HG03439 (cell line): ENCODE data around the gene GSTP1.

ENCODE experiments used
- ATAC-seq: cut with Tn5 transposase; IDR thresholded peaks from one replicate; pipeline ENCODE4 v1.9.1; 2021; ENCODE audit warnings: mild to moderate bottlenecking, moderate library complexity; ENCODE audit not compliant: unreplicated experiment

The GSTP1 gene

DNA sequence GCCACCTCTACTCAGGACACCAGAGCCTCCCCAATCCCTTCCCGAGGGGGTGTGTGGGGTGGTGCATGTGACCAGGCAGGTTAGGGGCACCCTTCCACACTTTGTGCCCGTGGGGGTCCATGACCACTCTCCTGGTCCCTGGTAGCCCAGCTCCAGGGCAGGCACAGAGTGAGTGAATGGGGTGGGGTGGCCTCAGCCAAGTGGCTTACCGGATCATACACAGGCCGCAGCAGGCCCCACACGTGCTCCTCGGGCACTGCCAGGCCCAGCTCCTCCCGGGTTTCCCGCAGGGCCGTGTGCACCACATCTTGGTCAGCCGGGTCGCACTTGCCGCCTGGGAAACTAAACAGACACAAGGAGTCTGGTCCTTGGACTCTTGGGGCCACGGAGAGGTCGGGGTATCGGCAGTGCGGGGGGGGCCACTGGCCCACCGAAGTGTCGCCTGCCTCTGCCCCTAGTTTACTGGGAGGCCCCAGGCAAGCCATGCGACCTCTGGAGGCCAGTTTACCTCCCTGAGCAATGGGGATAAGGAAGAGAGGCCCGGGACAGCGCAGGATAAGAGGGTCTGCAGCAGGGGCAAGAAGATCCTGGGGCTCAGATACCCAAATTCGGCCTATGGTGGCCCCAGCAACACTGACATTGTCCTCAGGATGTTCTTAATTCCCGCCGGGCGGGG, 45.2 kb downstream of the GSTP1 start:
- ATAC-seq = no peak

GRCh38 chr11:67629386-67630227, 46.0 kb downstream of the GSTP1 start, which contains the start of gene NUDT8:
Gene NUDT8 (minus strand): TSS chr11:67629937. CDS start chr11:67629911, 26 bp downstream.
- peak; percentile 46 for ATAC-seq

- ATAC-seq = peak; percentile 63
Observed at GRCh38 chr11:67630228-67630942, 46.8 kb downstream of the GSTP1 start.

DNA sequence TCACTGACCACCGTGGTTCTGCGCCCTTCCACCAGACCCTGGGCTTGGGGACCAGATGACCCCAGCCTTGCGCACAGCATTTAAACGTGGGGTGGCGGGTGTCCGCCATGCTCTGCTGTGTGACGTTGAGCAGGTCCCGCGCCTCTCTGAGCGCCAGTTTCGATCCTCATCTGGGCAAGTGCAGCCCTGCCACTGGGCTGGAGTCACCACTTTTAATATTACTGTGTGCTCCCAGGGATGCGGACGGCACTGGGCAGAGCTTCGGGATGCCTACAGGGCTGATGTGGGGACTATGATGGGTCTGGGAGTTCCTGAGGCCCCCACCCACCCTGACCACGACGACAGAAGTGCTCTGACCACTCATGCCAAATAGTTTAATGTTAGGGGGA, 47.3 kb downstream of the GSTP1 start:
- no peak for ATAC-seq

GRCh38 chr11:67631411-67631810, 47.8 kb downstream of the GSTP1 start:
- no peak for ATAC-seq

GRCh38 chr11:67631853-67632174, 48.2 kb downstream of the GSTP1 start:
- no peak for ATAC-seq

GRCh38 chr11:67632175-67632981, 48.8 kb downstream of the GSTP1 start:
- no peak for ATAC-seq

DNA sequence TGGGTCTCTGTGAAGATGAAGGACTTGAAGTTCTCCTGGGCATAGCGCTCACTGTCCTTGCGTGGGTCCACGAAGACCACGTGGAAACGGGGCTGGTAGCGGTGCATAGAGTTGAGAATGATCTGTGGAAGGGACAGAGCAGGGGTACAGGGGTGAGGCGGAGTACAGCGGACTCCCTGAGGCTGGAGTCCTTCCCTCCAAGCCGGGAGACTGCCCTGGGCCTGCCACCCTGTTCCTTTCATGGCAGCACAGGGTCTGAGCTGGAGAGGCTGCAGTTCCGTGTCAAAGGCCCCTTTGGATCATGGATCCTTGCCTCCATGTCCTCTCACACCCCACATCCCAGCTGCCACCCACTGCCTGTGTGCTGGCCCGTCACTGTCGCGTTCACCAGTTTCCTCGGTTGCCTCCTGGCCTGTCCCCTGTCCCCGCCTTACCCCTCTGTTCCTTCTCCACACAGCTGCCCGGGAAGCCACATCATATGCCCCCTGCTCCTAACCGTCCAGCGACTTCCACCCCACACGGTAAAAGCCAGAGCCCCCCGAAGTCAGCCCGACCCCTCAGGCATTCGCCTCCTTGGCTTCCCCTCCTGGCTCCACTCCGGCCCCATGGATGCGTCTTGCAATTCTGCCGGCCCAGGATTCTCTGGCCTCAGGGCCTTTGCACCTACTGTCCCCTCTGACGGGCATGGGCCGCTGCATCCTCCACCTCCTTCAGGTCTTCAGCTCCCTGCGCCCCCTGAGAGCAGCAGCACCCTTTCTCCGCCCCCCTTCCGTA, 49.6 kb downstream of the GSTP1 start:
- no peak for ATAC-seq

- no peak for ATAC-seq
Observed at GRCh38 chr11:67633758-67634365, 50.2 kb downstream of the GSTP1 start.

GRCh38 chr11:67634366-67635230, 51.0 kb downstream of the GSTP1 start:
- no peak for ATAC-seq

GRCh38 chr11:67635231-67635521, 51.6 kb downstream of the GSTP1 start:
- no peak for ATAC-seq
